ENCODE measurements around the gene NFIC.
"Not testable (repeated sequence)": the region's sequence is repeated elsewhere in the genome, so short reads cannot be mapped to it uniquely, and the experiment has no call there.

NFIC gene

DNA sequence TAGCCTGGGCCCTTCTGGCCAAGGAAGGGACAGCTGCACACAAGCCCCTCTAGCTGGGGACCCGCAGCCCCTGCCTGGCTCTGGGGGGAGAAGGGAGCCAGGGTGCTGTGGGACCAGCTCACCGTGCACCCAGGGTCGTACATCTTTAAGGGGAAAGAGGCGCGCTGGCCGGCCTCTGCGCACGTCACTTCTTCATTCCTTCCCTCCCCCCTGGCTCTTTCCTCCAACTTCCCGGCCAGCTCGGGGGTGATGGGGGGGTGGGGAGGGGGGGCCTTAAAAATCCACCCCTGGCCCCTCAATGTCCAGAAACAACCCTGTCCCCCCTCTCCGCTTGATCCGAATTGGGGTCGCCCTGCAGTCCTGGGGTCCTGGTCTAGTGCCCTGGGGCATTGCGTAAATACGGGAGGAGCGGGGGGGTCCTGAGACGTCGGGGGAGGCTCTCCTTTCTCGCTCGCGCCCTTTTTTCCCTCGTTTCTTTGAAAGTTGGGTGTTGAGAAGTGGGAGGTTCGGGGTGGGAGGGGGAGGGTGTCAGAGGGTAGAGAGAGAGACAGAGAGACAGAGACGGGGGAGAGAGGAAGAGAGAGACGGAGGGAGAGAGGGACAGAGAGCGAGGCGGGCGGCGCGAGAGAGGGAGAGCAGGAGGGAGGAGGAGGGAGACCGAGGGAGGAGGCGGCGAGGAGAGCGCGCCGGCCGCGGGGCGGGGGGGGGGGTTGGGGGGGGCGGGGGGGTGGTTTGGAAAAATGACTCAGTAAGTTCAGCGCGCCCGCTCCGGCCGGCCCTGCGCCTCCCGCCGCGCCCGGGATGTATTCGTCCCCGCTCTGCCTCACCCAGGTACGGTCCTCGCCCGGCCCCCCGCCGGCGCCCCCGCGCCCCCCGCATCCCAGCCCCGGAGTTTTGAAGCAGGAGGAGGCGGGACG, at the start of gene NFIC:
Gene NFIC (plus strand): TSS at position 748 of the 917 bp plus-strand sequence. CDS start 54 bp downstream, at position 802.
- no peak for DNase-seq

GRCh38 chr19:3316659-3317207, 49.6 kb upstream of the NFIC start:
- DNase-seq: no peak

- DNase-seq: no peak
Observed at GRCh38 chr19:3319643-3320353, 46.6 kb upstream of the NFIC start.

DNA sequence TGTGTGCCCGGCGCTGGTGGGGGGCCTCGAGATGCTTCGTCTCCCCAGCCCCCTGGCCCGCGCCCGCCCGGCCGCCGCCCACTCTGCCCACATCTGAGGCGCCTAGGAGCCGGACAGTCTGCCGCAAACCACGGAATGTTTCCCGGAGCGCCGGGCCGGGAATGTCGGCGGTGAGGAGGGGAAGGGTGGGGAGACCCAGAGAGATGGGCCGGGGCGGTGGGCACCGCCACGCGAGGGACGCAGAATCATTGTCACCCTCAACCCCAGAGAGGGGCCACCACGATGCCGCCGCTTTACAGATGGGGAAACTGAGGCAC, 46.1 kb upstream of the NFIC start:
- no peak for DNase-seq

GRCh38 chr19:3320853-3321252, 45.5 kb upstream of the NFIC start:
- DNase-seq: no peak

- DNase-seq: no peak
Observed at GRCh38 chr19:3321696-3322095, 44.7 kb upstream of the NFIC start.

DNA sequence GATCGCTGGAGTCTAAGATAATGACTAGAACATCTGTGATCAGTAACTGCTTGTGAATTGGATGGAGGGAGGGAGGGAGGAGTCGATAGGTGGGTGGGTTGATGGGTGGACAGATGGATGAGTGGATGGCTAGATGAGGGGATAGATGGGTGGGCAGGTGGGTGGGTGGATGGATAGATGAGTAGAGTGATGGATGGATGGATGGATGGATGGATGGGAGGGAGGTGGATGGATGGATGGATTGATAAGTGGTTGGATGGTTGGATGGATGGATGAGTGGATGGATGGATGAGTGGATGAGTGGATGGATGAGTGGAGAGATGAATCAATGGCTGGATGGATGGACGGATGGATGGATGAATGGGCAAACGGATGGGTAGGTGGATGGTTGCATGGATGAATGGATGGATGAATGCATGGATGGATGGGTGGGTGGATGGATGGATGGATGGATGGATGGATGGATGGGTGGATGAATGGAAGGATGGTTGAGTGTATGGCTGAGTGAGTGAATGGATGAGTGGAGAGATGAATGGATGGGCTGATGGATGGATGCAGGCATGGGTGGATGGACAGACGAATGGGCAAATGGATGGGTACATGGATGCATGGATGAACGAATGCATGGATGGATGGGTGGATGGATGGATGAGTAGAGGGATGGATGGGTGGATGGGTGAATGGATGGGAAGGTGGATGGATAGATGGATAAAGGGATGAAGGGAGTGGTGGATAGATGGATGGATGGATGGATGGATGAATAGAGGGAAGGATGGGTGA, 44.0 kb upstream of the NFIC start:
- no peak for DNase-seq

- no peak for DNase-seq
Observed at GRCh38 chr19:3323026-3323425, 43.4 kb upstream of the NFIC start.

- DNase-seq: no peak
Observed at GRCh38 chr19:3323658-3324057, 42.7 kb upstream of the NFIC start.

DNA sequence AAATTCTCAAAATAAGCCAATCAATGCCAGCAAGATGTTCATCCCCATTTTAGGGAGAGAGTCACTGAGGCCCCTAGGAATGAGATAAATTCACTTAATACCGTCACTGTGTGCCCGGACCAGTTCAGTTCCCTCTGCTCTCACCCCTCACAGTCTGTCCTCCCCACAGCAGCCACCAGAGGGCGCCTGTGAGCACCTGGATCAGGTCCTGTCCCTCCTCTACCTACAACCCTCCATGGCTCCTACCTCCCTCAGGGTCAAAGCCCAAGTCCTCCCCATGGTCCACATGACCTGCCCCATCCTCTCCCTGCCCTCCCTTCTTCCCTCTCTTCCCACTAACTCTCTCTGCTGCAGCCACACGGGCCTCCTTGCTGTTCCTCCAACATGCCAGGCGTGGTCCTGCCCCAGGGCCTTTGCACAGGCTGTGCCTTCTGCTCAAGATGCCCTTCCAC, 42.0 kb upstream of the NFIC start:
- no peak for DNase-seq

- no peak for DNase-seq
Observed at GRCh38 chr19:3325451-3325850, 40.9 kb upstream of the NFIC start.

DNA sequence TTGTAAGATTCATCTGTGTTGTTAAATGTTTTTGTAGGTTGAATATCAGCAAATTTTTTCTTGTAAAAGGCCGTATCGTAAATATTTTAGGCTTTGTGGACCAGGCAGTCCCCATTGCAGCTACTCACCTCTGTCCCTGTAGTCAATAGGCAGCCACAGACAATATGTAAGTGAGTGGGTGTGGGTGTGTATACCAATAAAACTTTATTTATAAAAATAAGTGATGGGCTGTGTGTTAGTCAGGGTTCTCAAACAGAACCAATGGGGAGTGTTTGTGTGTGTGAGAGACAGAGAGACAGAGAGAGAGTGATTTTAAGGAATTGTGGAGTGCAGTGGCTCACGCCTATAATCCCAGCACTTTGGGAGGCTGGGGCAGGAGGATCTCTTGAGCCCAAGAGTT, 37.6 kb upstream of the NFIC start:
- no peak for DNase-seq

GRCh38 chr19:3330047-3330446, 36.3 kb upstream of the NFIC start:
- no peak for DNase-seq

- DNase-seq: not testable (repeated sequence)
Observed at GRCh38 chr19:3332232-3332631, 34.2 kb upstream of the NFIC start.

DNA sequence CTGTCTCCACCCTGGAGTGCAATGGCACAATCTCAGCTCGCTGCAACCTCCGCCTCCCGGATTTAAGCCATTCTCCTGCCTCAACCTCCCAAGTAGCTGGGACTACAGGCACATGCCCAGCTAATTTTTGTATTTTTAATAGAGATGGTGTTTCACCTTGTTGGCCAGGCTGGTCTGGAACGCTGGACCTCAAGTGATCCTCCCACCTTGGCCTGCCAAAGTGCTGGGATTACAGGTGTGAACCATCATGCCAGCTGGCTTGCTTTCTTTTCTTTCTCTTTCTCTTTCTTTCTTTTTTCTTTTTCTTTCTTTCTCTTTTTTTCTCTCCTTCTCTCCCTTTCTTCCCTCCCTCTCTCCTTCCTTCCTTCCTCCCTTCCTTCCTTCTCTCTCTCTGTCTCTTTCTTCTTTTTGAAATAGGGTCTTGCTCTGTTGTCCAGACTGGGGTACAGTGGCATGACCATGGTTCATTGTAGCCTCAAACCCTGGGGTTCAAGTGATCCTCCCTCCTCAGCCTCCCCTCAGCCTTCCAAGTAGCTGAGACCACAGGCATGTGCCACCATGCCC, 33.3 kb upstream of the NFIC start:
- no peak for DNase-seq

DNA sequence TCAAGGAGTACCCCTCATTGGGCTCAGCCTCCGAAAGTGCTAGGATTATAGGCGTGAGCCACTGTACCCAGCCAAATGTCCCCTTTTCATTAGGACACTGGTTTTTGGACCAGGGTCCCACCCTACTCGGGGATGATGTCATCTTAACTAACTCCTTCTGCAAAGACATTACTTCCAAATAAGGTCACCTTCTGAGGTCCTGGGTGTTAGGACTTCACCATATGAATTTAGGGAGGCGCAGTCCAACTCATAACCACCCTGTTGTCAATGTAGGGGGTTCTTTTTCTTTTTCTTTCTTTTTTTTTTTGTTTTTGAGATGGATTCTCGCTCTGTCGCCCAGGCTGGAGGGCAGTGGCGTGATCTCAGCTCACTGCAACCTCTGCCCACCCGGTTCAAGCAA, 32.7 kb upstream of the NFIC start:
- DNase-seq: no peak

DNA sequence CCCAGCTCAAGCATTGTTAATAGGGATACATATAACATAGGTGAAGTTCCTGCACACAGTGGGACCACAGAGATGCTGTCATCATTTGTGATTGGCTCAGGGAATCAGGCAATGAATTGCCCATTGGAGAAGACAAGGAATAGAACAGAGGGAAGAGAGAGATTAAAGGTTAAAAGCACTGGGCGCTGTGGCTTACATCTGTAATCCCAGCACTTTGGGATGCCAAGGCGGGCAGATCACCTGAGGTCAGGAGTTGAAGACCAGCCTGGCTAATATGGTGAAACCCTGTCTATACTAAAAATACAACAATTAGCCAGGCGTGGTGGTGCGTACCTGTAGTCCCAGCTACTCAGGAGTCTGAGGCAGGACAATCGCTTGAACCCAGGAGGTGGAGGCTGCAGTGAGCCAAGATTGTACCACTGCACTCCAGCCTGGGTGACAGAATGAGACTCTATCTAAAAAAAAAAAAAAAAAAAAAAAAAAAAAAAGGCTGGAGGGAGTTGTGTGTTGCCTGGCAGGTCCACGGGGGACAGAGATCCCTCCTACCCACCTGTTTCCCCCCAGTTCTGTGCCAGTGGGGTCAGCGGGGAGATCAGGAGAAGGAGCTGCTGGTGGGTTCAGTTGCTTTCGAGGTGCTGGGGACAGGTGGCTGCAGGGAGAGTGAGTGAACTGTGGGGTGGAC, 31.5 kb upstream of the NFIC start:
- not testable (repeated sequence) for DNase-seq

GRCh38 chr19:3335431-3336350, 30.7 kb upstream of the NFIC start:
- DNase-seq: no peak

DNA sequence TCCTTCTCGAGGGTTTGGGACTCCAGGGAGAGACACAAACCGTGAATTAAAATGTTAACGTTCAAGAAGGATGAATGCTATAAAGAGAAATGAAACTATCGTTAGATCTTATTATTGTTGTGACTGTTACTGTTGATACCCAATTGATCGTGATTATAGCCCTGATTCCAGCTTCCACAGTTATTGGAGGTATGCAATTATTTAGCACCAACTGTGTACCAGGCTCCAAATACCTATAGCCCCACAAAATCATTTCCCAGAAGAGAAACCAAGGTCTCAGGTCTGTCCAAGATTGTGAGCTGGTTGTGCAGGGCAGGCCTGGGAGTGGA, 30.1 kb upstream of the NFIC start:
- no peak for DNase-seq

GRCh38 chr19:3336680-3337523, 29.5 kb upstream of the NFIC start:
- DNase-seq: no peak

Measured in NCI-H1048 (cell line).